KMS-11 (cell line): ENCODE measurements around the gene MRPL57.
"Not testable (repeated sequence)": the region's sequence is repeated elsewhere in the genome, so short reads cannot be mapped to it uniquely, and the experiment has no call there.

Experiments
- H2AFZ ChIP-seq: fragments of 200-600 bp; sonication (generic); 2 replicates; pipeline ENCODE4 v1.6.1; 2016; ENCODE audit warnings: antibody characterized with exemption, mixed run types, low read depth
- H3K27ac ChIP-seq: fragments of 200-600 bp; sonication (generic); 2 replicates; pipeline ENCODE4 v1.6.1; 2016; ENCODE audit warnings: mild to moderate bottlenecking, mixed run types
- H3K27me3 ChIP-seq: fragments of 200-600 bp; sonication (generic); 2 replicates; pipeline ENCODE4 v1.6.1; 2017; ENCODE audit warnings: mild to moderate bottlenecking, low read depth, mixed run types, moderate library complexity; ENCODE audit not compliant: insufficient read depth
- H3K36me3 ChIP-seq: fragments of 200-600 bp; sonication (generic); 2 replicates; pipeline ENCODE4 v1.6.1; 2017; ENCODE audit warnings: mild to moderate bottlenecking, mixed run types; ENCODE audit not compliant: insufficient read depth
- H3K4me1 ChIP-seq: fragments of 200-600 bp; sonication (generic); 2 replicates; pipeline ENCODE4 v1.6.1; 2016; ENCODE audit warnings: mild to moderate bottlenecking, low read depth, mixed run types; ENCODE audit not compliant: poor library complexity, severe bottlenecking
- H3K4me2 ChIP-seq: fragments of 200-600 bp; sonication (generic); 2 replicates; pipeline ENCODE4 v1.7.0; 2016; ENCODE audit warnings: mild to moderate bottlenecking, mixed run types
- H3K4me3 ChIP-seq: fragments of 200-600 bp; sonication (generic); IDR thresholded peaks from 2 replicates; pipeline ENCODE4 v1.6.1; 2017; ENCODE audit warnings: low read depth, low read length, mixed read lengths; ENCODE audit not compliant: insufficient read depth
- H3K79me2 ChIP-seq: fragments of 200-600 bp; sonication (generic); 2 replicates; pipeline ENCODE4 v1.6.1; 2016; ENCODE audit warnings: low read depth, mixed run types; ENCODE audit not compliant: insufficient read depth
- H3K9ac ChIP-seq: fragments of 200-600 bp; sonication (generic); 2 replicates; pipeline ENCODE4 v1.6.1; 2016; ENCODE audit warnings: mild to moderate bottlenecking, mixed run types
- H4K20me1 ChIP-seq: fragments of 200-600 bp; sonication (generic); 2 replicates; pipeline ENCODE4 v1.6.1; 2016; ENCODE audit warnings: mild to moderate bottlenecking, mixed run types; ENCODE audit not compliant: insufficient read depth
- CTCF ChIP-seq: fragments of 200-600 bp; sonication (generic); conservative IDR thresholded peaks from 2 replicates; pipeline ENCODE4 v1.6.1; 2017; ENCODE audit warnings: low read depth, mild to moderate bottlenecking, antibody characterized with exemption, low read length, moderate library complexity, mixed read lengths

Gene MRPL57

GRCh38 chr13:21152251-21152899, 24.1 kb upstream of the MRPL57 start:
- H3K27me3 ChIP-seq, result no peaks in the 10 kb centered on the region
- H3K4me1 ChIP-seq, result peaks cover 36% of the 10 kb centered on the region
- TF ChIP-seq CTCF, result no peak
- no peak overlapping the region for H3K9ac ChIP-seq
- no peaks in the 10 kb centered on the region for H3K79me2 ChIP-seq
- peaks cover 3% of the 10 kb centered on the region; the same call in 1 of the 2 replicates for H3K36me3 ChIP-seq
- no peak overlapping the region for H3K4me2 ChIP-seq
- no peaks in the 10 kb centered on the region for H4K20me1 ChIP-seq
- H3K4me3 ChIP-seq, result no peak overlapping the region
- H2AFZ ChIP-seq, result no peak overlapping the region
- no peak overlapping the region for H3K27ac ChIP-seq

DNA sequence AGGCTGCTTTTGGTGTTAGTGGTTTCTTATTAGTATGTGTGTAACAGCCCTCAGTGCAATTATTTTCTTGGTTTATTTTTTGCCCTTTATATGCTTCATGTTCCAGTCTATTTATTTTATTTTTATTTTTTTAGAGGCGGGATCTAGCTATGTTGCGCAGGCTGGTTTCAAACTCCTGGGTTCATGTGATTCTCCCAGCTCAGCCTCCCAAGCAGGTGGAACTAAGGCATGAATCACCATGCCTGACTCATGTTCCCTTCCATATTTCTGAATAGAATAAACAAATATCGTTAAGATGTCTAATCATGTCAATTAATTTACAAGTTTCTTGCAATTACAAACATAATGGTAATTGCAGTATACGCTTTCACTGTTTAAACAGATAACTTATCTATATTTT, 11.8 kb upstream of the MRPL57 start:
- no peak overlapping the region for H3K27ac ChIP-seq
- no peak overlapping the region for H2AFZ ChIP-seq
- H3K27me3 ChIP-seq, result no peaks in the 10 kb centered on the region
- H3K9ac ChIP-seq, result no peak overlapping the region
- no peak overlapping the region for H3K4me2 ChIP-seq
- no peak for TF ChIP-seq CTCF
- no peaks in the 10 kb centered on the region for H3K4me1 ChIP-seq
- H4K20me1 ChIP-seq, result no peaks in the 10 kb centered on the region
- no peak overlapping the region for H3K4me3 ChIP-seq
- H3K36me3 ChIP-seq, result no peaks in the 10 kb centered on the region
- H3K79me2 ChIP-seq, result no peaks in the 10 kb centered on the region

DNA sequence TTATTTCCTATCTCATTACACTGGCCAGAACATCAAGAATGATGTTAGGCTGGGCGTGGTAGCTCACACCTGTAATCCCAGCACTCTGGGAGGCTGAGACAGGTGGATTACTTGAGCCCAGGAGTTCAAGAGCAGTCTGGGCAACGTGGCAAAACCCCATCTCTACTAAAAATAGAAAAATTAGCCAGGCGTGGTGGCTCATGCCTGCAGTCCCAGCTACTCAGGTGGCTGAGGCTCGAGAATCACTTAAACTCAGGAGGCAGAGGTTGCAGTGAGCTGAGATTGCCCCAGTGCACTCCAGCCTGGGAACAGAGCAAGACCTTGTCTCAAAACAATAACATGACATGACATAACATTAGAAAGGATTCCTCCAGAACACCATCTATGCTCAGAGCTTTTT, 10.9 kb upstream of the MRPL57 start:
- H3K79me2 ChIP-seq, H4K20me1 ChIP-seq, H2AFZ ChIP-seq, H3K9ac ChIP-seq, H3K4me3 ChIP-seq, H3K36me3 ChIP-seq, H3K4me2 ChIP-seq, H3K27ac ChIP-seq, H3K4me1 ChIP-seq, H3K27me3 ChIP-seq: not testable (repeated sequence)

GRCh38 chr13:21171420-21171819, 5.0 kb upstream of the MRPL57 start:
- no peaks in the 10 kb centered on the region for H3K4me1 ChIP-seq
- H3K27ac ChIP-seq, result no peak overlapping the region
- H3K27me3 ChIP-seq, result no peaks in the 10 kb centered on the region
- peaks cover 32% of the 10 kb centered on the region for H3K79me2 ChIP-seq
- no peak overlapping the region for H3K9ac ChIP-seq
- H2AFZ ChIP-seq, result no peak overlapping the region
- H3K36me3 ChIP-seq, result no peaks in the 10 kb centered on the region
- TF ChIP-seq CTCF, result no peak
- no peak overlapping the region for H3K4me2 ChIP-seq
- H3K4me3 ChIP-seq, result no peak overlapping the region
- no peaks in the 10 kb centered on the region for H4K20me1 ChIP-seq

DNA sequence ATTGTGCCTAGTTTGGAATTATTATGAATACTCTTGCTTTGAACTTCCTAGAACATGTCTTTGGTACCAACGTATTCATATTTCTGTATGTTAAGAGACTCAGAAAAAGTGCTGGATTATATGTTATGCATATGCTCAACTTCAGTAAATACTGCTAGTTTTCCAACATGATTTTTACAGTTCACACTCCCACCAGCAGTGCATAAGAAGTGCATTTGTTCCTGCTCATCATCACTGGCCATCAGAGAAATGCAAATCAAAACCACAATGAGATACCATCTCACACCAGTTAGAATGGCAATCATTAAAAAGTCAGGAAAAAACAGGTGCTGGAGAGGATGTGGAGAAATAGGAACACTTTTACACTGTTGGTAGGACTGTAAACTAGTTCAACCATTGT, 2.7 kb upstream of the MRPL57 start:
- H3K4me1 ChIP-seq, H3K4me3 ChIP-seq, H3K4me2 ChIP-seq, H3K27me3 ChIP-seq, H4K20me1 ChIP-seq, H2AFZ ChIP-seq, H3K27ac ChIP-seq, H3K36me3 ChIP-seq, H3K9ac ChIP-seq: not testable (repeated sequence)
- peaks cover 46% of the 10 kb centered on the region for H3K79me2 ChIP-seq
